Right lobe of liver (tissue), 6 donors: Measurements from ENCODE around the gene MYL7. TPM values are rescaled to one million over a fixed set of nuclear protein-coding genes. Genes with fewer than 3 reads are reported as not detected.

Source experiments
- ATAC-seq, 4 donors: fragments of 200-7000 bp; cut with Tn5 transposase; one replicate each; pipeline ENCODE4 v1.9.1; 2020; ENCODE audit warnings: mild to moderate bottlenecking in 4 of 4, moderate library complexity in 4 of 4
- DNase-seq, 3 donors: peaks; one replicate each; pipeline ENCODE4 v3.0.0-alpha.2; 2020
- H3K27ac ChIP-seq, 3 donors: fragments of 200-600 bp; one replicate each; pipeline ENCODE4 v1.8.0; 2022
- H3K27me3 ChIP-seq, 2 donors: fragments of 200-600 bp; one replicate each; pipeline ENCODE4 v1.8.0; 2022
- H3K36me3 ChIP-seq, 4 donors: fragments of 200-600 bp; sonication (generic) in 1 of 4; one replicate each; pipeline versions ENCODE4 v1.5.1 to v1.8.0; 2017 to 2022; ENCODE audit warnings: control low read depth in 1 of 4
- H3K4me1 ChIP-seq, 4 donors: fragments of 200-600 bp; sonication (generic) in 1 of 4; one replicate each; pipeline versions ENCODE4 v1.5.1 to v1.8.0; 2017 to 2022; ENCODE audit warnings: control low read depth in 1 of 4
- H3K4me3 ChIP-seq, 3 donors: fragments of 200-600 bp; one replicate each; pipeline ENCODE4 v1.8.0; 2022
- H3K9me3 ChIP-seq, 4 donors: fragments of 200-600 bp; sonication (generic) in 1 of 4; one replicate each; pipeline versions ENCODE4 v1.5.1 to v1.8.0; 2017 to 2022; ENCODE audit warnings: control low read depth in 1 of 4
- CTCF ChIP-seq, 4 donors: fragments of 200-600 bp in 3 of 4; fragments of 450-650 bp in 1 of 4; IDR thresholded peaks; one replicate each; pipeline versions ENCODE4 v1.5.1 to v1.8.0; 2016 to 2022; ENCODE audit warnings: antibody characterized with exemption in 4 of 4, mild to moderate bottlenecking in 2 of 4
- POLR2A ChIP-seq: fragments of 450-650 bp; IDR thresholded peaks from one replicate; pipeline ENCODE4 v1.6.1; 2017; ENCODE audit warnings: antibody characterized with exemption, mild to moderate bottlenecking
- WGBS: methylation state at CpG from one replicate; pipeline ENCODE4 v1.1.6; 2018; ENCODE audit warnings: low coverage, low lambda C conversion rate; ENCODE audit not compliant: insufficient coverage; ENCODE audit errors: missing lambda C conversion rate; 5-methylcytosine and 5-hydroxymethylcytosine counted together
- intact Hi-C, 2 donors: fragments of 100-400 bp; cut with DNase I; formaldehyde crosslinking; loops; one replicate each; pipeline versions ENCODE4 v1.11.2 to v1.14.1; 2022
- total RNA-seq, 6 experiments: library from RNA; depleted of rRNA in 2 of 6; stranded (reverse); fragments of >200 nt in 2 of 6; fragmentation: NEBNext Ultra II Directional in 3 of 6; extraction: Animal tissue kit (Norgen Biotek cat#: 25700) in 3 of 6; gene quantifications; one replicate each; pipeline versions ENCODE4 v1.1.0 to v1.2.4, GENCODE V29; 2016 to 2023
- donor health status: DM: no; HTN: yes; CAD: no.
- donor health status: DM: no; HTN: no; CAD: no.
- donor health status: DM: no; HTN: no; CAD: no.
- donor health status: DM: no; HTN: yes; CAD: no.
- donor health status: DM: no; HTN: yes; CAD: no.

MYL7 gene
- total RNA-seq, 6 experiments from 2014 or later: 2.0 TPM; not detected in 5

GRCh38 chr7:44184206-44184872 is 43.2 kb upstream of the MYL7 start:
- H3K4me3 ChIP-seq: no peak overlapping the region
- ATAC-seq (peak in 1 of 4 donors; percentile 47), DNase-seq (no peak)
- H3K36me3 ChIP-seq: no peaks in the 10 kb centered on the region
- TF ChIP-seq CTCF (IDR thresholded peaks at IDR 0.05) (no peak), POLR2A (no peak)
- H3K4me1 ChIP-seq: no peaks in the 10 kb centered on the region
- intact Hi-C loops: no loop called here
- 76% methylated on average over 12 of the region's 16 CpGs for WGBS
- H3K27me3 ChIP-seq: no peaks in the 10 kb centered on the region
- H3K27ac ChIP-seq: no peak overlapping the region
- peaks cover 0 to 4% (median 0%) of the 10 kb centered on the region in 4 donors for H3K9me3 ChIP-seq

DNA sequence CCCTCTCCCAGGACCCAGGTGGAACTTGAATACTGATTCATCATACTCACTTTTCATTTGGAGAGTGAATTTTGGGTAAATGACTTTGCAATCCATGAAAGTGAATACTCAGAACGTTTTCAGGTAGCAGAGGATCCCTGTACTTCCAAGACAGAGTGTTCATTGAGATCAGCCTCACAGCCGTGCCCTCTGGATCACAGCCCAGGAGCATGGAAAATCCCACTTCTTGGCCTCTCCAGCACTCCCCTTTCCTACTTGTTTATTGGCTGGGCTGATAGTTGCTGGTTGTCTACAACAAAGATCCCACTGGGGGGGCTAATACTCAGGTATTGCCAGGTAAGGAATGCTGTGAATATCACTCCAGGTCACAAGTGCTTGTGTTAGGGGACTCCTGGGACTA is 42.3 kb upstream of the MYL7 start:
- WGBS: 50% methylated on average over 2 of the region's 2 CpGs
- no peak for ATAC-seq
- intact Hi-C loops: no loop called here
- Histone ChIP-seq H3K4me1 (no peaks in the 10 kb centered on the region), H3K4me3 (no peak overlapping the region), H3K9me3 (peaks cover 0 to 4% (median 0%) of the 10 kb centered on the region in 4 donors), H3K27me3 (no peaks in the 10 kb centered on the region), H3K36me3 (no peaks in the 10 kb centered on the region), H3K27ac (no peak overlapping the region)
- no peak for DNase-seq
- TF ChIP-seq CTCF (IDR thresholded peaks at IDR 0.05): no peak
- TF ChIP-seq POLR2A: no peak

DNA sequence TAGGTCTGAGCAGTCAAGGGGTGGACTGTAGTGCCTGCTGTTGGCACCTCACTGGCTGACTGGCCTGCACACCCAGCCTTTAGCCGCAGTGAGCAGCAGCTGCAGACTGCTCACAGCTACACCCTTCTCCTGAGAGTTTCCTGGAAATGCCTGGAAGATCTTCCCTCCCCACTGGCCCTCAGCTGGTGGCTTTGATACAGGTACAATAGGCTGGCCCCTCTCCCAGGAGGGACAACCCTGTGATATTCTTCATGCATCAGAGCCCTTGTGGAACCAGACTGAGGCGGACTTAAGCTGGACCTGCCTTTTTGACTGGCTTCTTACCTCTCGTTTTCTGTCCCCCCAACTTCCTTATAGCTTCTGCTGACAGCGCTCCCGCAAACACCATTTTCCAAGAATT is 41.7 kb upstream of the MYL7 start:
- DNase-seq: no peak
- Histone ChIP-seq H3K9me3 (peaks cover 0 to 4% (median 0%) of the 10 kb centered on the region in 4 donors), H3K27me3 (no peaks in the 10 kb centered on the region), H3K36me3 (no peaks in the 10 kb centered on the region), H3K4me3 (no peak overlapping the region), H3K4me1 (no peaks in the 10 kb centered on the region), H3K27ac (no peak overlapping the region)
- intact Hi-C loops: no loop called here
- 86% methylated on average over 5 of the region's 5 CpGs for WGBS
- TF ChIP-seq CTCF (IDR thresholded peaks at IDR 0.05): no peak
- no peak for TF ChIP-seq POLR2A
- ATAC-seq: no peak

DNA sequence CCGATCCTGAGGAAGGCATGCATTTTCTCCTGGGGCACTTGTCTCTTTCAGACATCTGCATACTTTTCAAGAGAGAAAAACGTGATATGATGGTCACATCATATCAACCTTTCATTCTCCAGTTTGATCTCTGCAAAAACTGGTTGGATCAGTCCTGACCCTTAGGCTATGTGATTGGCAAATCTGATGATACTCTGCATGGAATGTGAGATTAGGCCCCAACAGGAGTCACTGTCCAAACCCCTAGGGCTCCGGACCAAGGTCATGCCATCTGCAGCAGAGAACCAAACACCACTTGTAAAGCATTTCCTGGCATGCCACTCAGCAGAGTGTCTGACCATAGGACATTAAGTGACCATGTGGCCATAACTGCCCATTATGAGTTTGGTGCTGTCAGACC is 39.5 kb upstream of the MYL7 start:
- 56% methylated on average over 3 of the region's 3 CpGs for WGBS
- intact Hi-C loops: no loop called here
- no peak for DNase-seq

More for the DNA sequence above, 39.5 kb upstream of the MYL7 start:
- peaks cover 0 to 4% (median 0%) of the 10 kb centered on the region in 4 donors for H3K9me3 ChIP-seq
- no peaks in the 10 kb centered on the region for H3K36me3 ChIP-seq
- ATAC-seq: no peak
- TF ChIP-seq CTCF (IDR thresholded peaks at IDR 0.05): no peak
- no peak overlapping the region for H3K27ac ChIP-seq
- H3K27me3 ChIP-seq: no peaks in the 10 kb centered on the region
- H3K4me1 ChIP-seq: no peaks in the 10 kb centered on the region
- no peak overlapping the region for H3K4me3 ChIP-seq
